Smooth muscle cell (in vitro differentiated cells): Measurements from ENCODE around the gene ALDH1B1. TPM values are rescaled to one million over a fixed set of nuclear protein-coding genes. Genes with fewer than 3 reads are reported as not detected.

Experiments used
- DNase-seq: peaks from one replicate; lab custom pipeline; 2025; ENCODE audit not compliant: unreplicated experiment; lab: John Stamatoyannopoulos, UW
- H2AFZ ChIP-seq: fragments of 200-600 bp; sonication (generic); 2 replicates; pipeline ENCODE4 v1.6.0; 2016; ENCODE audit warnings: antibody characterized with exemption, low read depth, mild to moderate bottlenecking
- H3F3A ChIP-seq: fragments of 200-600 bp; sonication (generic); 2 replicates; pipeline ENCODE4 v1.6.0; 2017; ENCODE audit warnings: antibody characterized with exemption, low read depth
- H3K27ac ChIP-seq: fragments of 200-600 bp; sonication (generic); 2 replicates; pipeline ENCODE4 v1.5.1; 2016; ENCODE audit warnings: low read depth, mild to moderate bottlenecking
- H3K27me3 ChIP-seq: fragments of 200-600 bp; sonication (generic); 2 replicates; pipeline ENCODE4 v1.6.1; 2016; ENCODE audit warnings: low read depth, mild to moderate bottlenecking
- H3K36me3 ChIP-seq: fragments of 200-600 bp; sonication (generic); 2 replicates; pipeline ENCODE4 v1.5.1; 2016; ENCODE audit warnings: low read depth
- H3K4me1 ChIP-seq: fragments of 200-600 bp; sonication (generic); 2 replicates; pipeline ENCODE4 v1.5.1; 2016; ENCODE audit warnings: low read depth
- H3K4me2 ChIP-seq: fragments of 200-600 bp; sonication (generic); 2 replicates; pipeline ENCODE4 v1.6.0; 2016; ENCODE audit warnings: mild to moderate bottlenecking
- H3K4me3 ChIP-seq: fragments of 200-600 bp; sonication (generic); 2 replicates; pipeline ENCODE4 v1.5.1; 2016; ENCODE audit warnings: mild to moderate bottlenecking
- H3K79me2 ChIP-seq: fragments of 200-600 bp; sonication (generic); 2 replicates; pipeline ENCODE4 v1.6.0; 2016; ENCODE audit warnings: low read depth, mild to moderate bottlenecking
- H3K9ac ChIP-seq: fragments of 200-600 bp; sonication (generic); 2 replicates; pipeline ENCODE4 v1.6.0; 2016; ENCODE audit warnings: low read depth
- H3K9me3 ChIP-seq: fragments of 200-600 bp; sonication (generic); replicated peaks from 2 replicates; pipeline ENCODE4 v1.5.1; 2016; ENCODE audit warnings: low read depth
- H4K20me1 ChIP-seq: fragments of 200-600 bp; sonication (generic); 2 replicates; pipeline ENCODE4 v1.6.0; 2016; ENCODE audit warnings: low read depth
- CTCF ChIP-seq: fragments of 200-600 bp; sonication (generic); IDR thresholded peaks from 2 replicates; pipeline ENCODE4 v1.5.1; 2017; ENCODE audit warnings: borderline replicate concordance, mild to moderate bottlenecking, antibody characterized with exemption; ENCODE audit not compliant: insufficient read depth, poor library complexity, severe bottlenecking
- WGBS: methylation state at CpG from one replicate; pipeline ENCODE4 v1.1.7; 2016; ENCODE audit warnings: low lambda C conversion rate; 5-methylcytosine and 5-hydroxymethylcytosine counted together
- polyA plus RNA-seq: library from polyadenylated mRNA; unstranded; fragments of >200 nt; fragmentation: Nextera tagmentation; extraction: Ambion mirVana; gene quantifications from 2 replicates; pipeline ENCODE4 v1.2.1, GENCODE V29; 2016
- total RNA-seq: library from RNA; depleted of rRNA; stranded (reverse); fragments of >200 nt; gene quantifications from 2 replicates; pipeline ENCODE4 v1.2.3, GENCODE V29; 2014

ALDH1B1 gene
- total and polyA plus RNA-seq, 2 experiments from 2014 or later = 25.3 to 31.9 TPM

- Histone ChIP-seq H3K27ac (no peak overlapping the region), H3K36me3 (no peaks in the 10 kb centered on the region), H3K27me3 (peaks cover 9% of the 10 kb centered on the region), H3K4me3 (no peak overlapping the region), H4K20me1 (no peaks in the 10 kb centered on the region), H3K9me3 (no peaks in the 10 kb centered on the region), H3K4me2 (no peak overlapping the region), H3K79me2 (no peaks in the 10 kb centered on the region), H2AFZ (peak overlapping the region; percentile 5), H3K4me1 (no peaks in the 10 kb centered on the region), H3K9ac (no peak overlapping the region), H3F3A (no peaks in the 10 kb centered on the region)
- WGBS = 91% methylated on average over 3 of the region's 3 CpGs
- no peak for DNase-seq
- TF ChIP-seq CTCF = no peak
Measured at GRCh38 chr9:38434853-38435252, 42.4 kb downstream of the ALDH1B1 start.

DNA sequence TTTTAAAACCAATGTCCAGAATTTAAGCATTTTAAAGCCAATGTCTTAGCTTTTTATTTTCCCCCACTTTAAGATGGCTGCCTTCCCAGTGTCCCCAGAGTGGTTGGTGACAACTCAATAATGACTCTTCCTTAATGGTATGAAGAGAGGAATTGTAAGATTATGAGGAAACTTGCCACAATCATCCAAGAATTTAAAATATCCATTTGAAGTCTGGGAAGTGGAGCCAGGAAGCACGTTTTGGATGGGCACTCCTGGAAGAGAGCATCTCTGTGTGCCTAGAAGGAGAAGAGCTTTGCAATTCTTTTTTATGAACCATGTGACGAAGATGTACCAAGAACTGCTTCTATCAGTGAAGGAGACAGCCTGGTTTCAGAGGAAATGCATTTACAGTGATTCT, 43.0 kb downstream of the ALDH1B1 start:
- Histone ChIP-seq H3K9ac (no peak overlapping the region), H3K4me3 (no peak overlapping the region), H2AFZ (peak overlapping the region; percentile 7), H3K27ac (no peak overlapping the region), H3K4me2 (no peak overlapping the region), H3K79me2 (no peaks in the 10 kb centered on the region), H3K36me3 (no peaks in the 10 kb centered on the region), H3K27me3 (peaks cover 3% of the 10 kb centered on the region), H3K9me3 (no peaks in the 10 kb centered on the region), H3F3A (no peaks in the 10 kb centered on the region), H3K4me1 (no peaks in the 10 kb centered on the region), H4K20me1 (no peaks in the 10 kb centered on the region)
- TF ChIP-seq CTCF = no peak
- 51% methylated on average over 2 of the region's 2 CpGs for WGBS
- no peak for DNase-seq

- H2AFZ ChIP-seq = no peak overlapping the region
- H3K79me2 ChIP-seq = no peaks in the 10 kb centered on the region
- no peaks in the 10 kb centered on the region for H4K20me1 ChIP-seq
- no peak overlapping the region for H3K27ac ChIP-seq
- H3K36me3 ChIP-seq = no peaks in the 10 kb centered on the region
- H3K9me3 ChIP-seq = no peaks in the 10 kb centered on the region
- no peak for TF ChIP-seq CTCF
- no peak overlapping the region for H3K4me3 ChIP-seq
- 96% methylated on average over 2 of the region's 2 CpGs for WGBS
- no peak for DNase-seq
- no peaks in the 10 kb centered on the region for H3F3A ChIP-seq
- H3K9ac ChIP-seq = no peak overlapping the region
- H3K4me2 ChIP-seq = no peak overlapping the region
- no peaks in the 10 kb centered on the region for H3K27me3 ChIP-seq
- no peaks in the 10 kb centered on the region for H3K4me1 ChIP-seq
Measured at GRCh38 chr9:38436708-38437107, 44.2 kb downstream of the ALDH1B1 start.

DNA sequence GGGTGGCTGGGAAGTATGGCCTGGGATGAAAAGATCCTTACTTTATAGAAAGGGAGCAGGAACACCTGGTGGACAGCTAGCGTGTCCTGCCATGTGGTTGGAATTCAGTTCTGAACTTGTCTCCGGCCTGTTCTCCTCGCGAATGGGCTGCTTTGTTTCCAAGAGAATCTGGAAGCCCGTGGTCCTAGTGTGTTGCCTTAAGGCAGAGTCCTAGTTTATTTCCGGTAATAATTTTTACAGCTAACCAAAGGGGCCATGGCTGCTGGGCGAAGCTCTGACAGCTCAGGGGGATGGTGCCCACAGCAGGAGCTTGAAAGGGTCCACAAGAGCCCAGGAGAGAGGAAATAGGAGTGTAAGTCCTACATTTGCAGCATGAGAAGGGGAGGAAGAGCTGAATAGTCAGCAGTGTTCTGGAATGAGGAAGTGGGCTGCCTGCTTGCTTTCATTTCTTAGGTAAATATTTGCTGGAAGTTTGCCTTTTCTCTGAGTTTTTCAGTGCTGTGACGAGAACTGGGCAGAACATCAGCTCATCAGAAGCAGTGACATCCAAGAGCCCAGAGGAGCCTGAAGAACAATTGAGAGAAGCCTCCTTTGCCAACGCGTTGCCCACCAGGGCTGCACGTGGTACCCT, 44.8 kb downstream of the ALDH1B1 start:
- no peaks in the 10 kb centered on the region for H3K36me3 ChIP-seq
- no peaks in the 10 kb centered on the region for H3K27me3 ChIP-seq
- WGBS = 92% methylated on average over 11 of the region's 11 CpGs
- TF ChIP-seq CTCF = no peak
- no peaks in the 10 kb centered on the region for H3K4me1 ChIP-seq
- no peak for DNase-seq
- no peaks in the 10 kb centered on the region for H4K20me1 ChIP-seq
- peak overlapping the region; percentile 29 for H3K4me3 ChIP-seq
- H3K9ac ChIP-seq = no peak overlapping the region
- H3K9me3 ChIP-seq = no peaks in the 10 kb centered on the region
- no peaks in the 10 kb centered on the region for H3F3A ChIP-seq
- H2AFZ ChIP-seq = peak overlapping the region; percentile 86
- H3K79me2 ChIP-seq = no peaks in the 10 kb centered on the region
- H3K4me2 ChIP-seq = no peak overlapping the region
- no peak overlapping the region for H3K27ac ChIP-seq
